Measurements from ENCODE around the gene TMF1.

TMF1 gene

DNA sequence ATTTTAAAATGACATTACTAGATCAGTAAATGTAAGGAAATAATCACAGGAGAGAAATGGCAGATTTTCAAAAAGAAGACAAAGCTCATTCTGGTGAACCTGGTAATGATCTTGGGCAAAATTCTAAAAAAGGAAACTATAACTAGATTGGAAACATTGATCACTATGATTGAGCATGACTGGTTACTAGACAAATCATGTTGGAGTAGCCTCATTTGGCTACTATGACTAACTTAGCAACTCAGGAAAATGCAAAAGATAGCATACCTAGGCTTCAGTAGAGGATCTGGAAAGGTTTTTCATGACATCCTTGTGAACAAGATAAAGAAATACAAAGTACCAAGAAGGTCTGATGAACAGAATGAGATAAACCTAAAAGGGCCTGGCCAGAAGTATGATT is 7.6 kb upstream of the TMF1 start:
- Mint-ChIP-seq H3K27me3 (no peaks in the 10 kb centered on the region), H3K4me3 (no peak overlapping the region)

DNA sequence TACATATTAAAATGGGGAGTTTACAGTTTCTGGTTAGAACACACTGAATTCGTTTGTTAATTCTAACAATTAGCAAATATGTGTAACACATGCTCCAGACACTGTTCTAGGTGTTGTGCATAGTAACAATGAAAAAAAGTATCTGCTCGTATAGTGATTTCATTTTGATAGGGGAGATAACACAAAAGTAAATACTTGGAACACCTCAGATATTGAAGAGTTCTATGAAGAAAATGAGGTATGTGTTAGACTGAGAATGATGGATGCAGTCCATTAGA is 6.8 kb upstream of the TMF1 start:
- ATAC-seq (replicated peaks) (no peak), DNase-seq (no peak)
- Mint-ChIP-seq H3K36me3 (peaks cover 35 to 37% of the 10 kb centered on the region in 2 donors), H3K9me3 (peaks cover 0 to 4% of the 10 kb centered on the region in 2 donors), H3K27me3 (no peaks in the 10 kb centered on the region), H3K4me1 (peaks cover 17 to 19% of the 10 kb centered on the region in 2 donors), H3K27ac (peak overlapping the region; percentile 94), H3K4me3 (peak overlapping the region in 1 of 2 donors; percentile 4)

More for the DNA sequence above, 7.6 kb upstream of the TMF1 start:
- H3K27ac Mint-ChIP-seq: peak overlapping the region; percentile 94
- peaks cover 0 to 4% of the 10 kb centered on the region in 2 donors for H3K9me3 Mint-ChIP-seq
- no peak for ATAC-seq (replicated peaks)
- no peak for DNase-seq
- peaks cover 35 to 40% of the 10 kb centered on the region in 2 donors for H3K36me3 Mint-ChIP-seq
- peaks cover 17 to 19% of the 10 kb centered on the region in 2 donors for H3K4me1 Mint-ChIP-seq

DNA sequence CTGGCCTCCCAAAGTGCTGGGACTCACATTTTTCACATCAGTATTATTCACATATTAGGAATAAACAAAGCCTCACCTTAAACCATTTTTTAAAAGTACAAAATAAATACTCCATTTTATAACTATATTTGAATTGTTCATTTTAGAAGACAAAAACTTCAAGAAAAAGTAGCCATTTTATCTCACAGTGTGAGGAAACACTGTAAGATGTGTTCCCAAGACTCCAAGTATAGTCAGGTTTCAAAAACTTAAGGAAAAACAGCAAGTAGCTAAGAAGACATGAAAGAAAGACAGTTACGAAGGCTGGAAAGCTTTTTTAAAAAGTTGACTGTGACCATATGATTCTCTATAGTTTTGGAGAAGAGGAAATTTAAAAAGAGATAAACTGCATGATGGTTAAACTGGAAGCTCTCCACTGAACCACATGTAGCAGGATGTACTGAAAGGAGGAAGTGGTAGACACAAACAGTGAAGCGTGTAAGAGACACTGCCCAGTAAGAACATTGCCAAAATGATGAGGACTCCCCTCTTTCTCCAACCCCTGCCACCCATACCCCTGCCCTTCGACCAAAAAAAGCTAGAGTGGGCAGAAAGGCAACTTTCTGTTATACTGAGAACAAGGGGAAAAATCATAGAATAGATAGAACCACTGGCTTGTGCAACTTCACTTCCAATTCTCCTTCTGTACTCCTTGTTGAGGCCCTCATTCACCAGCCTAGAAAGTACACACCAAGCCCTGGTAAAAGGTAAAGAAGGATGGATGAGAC is 6.2 kb upstream of the TMF1 start:
- no peaks in the 10 kb centered on the region for H3K27me3 Mint-ChIP-seq
- peaks cover 33% of the 10 kb centered on the region in 2 donors for H3K36me3 Mint-ChIP-seq
- H3K4me3 Mint-ChIP-seq: peak overlapping the region; percentile 4 to 19

DNA sequence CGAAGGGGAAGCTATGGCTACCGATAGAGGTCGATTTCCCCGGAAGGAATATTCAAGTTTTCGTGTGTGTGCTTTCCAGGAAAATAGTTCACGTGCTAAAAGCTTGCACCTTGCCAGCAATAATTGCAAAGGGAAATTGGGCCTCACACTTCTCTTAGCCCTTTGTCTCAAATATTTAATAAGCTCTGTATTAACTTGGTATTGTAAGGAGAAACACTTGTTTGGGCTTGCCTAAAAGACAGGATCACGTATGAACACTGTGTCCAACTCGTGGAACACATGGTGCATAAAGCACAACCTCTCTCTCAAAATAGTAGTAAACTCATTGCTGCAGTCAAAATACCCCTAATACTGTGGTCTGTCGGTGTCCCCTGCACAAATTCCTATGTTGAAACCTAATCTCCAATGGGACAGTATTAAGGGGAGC is 352 bp upstream of the TMF1 start:
- Mint-ChIP-seq H3K27ac (peak overlapping the region; percentile 99), H3K4me3 (peak overlapping the region; percentile 98 to 99), H3K36me3 (peaks cover 20 to 28% of the 10 kb centered on the region in 2 donors), H3K4me1 (peaks cover 22 to 29% of the 10 kb centered on the region in 2 donors), H3K9me3 (no peaks in the 10 kb centered on the region), H3K27me3 (no peaks in the 10 kb centered on the region)
- ATAC-seq (replicated peaks): peak in 1 of 2 donors; percentile 1
- no peak for DNase-seq

More for the DNA sequence above, 6.2 kb upstream of the TMF1 start:
- no peak for DNase-seq
- peaks cover 0 to 4% of the 10 kb centered on the region in 2 donors for H3K9me3 Mint-ChIP-seq
- peak overlapping the region; percentile 94 for H3K27ac Mint-ChIP-seq
- peak; percentile 100 for ATAC-seq (replicated peaks)
- peaks cover 17 to 19% of the 10 kb centered on the region in 2 donors for H3K4me1 Mint-ChIP-seq

DNA sequence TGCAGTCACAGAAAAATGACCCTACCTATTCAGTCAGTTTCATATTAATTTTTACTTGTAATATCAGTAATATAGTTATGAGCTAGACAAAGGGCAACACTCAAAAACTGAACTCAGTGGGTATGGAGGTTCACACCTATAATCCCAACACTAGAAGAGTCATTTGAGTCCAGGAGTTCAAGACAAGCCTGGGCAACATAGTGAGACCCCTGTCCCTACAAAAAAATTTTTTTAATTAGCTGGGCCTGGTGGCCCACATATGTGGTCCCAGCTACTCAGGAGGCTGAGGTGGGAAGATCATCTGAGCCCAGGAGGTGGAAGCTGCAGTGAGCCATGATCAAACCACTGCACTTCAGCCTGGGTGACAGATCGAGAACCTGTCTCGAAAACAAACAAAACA is 3.1 kb downstream of the TMF1 start:
- no peaks in the 10 kb centered on the region for H3K9me3 Mint-ChIP-seq
- H3K27ac Mint-ChIP-seq: no peak overlapping the region
- DNase-seq (no peak), ATAC-seq (replicated peaks) (no peak)
- no peaks in the 10 kb centered on the region for H3K27me3 Mint-ChIP-seq
- H3K36me3 Mint-ChIP-seq: peaks cover 24 to 36% of the 10 kb centered on the region in 2 donors
- H3K4me3 Mint-ChIP-seq: no peak overlapping the region
- H3K4me1 Mint-ChIP-seq: peaks cover 26 to 34% of the 10 kb centered on the region in 2 donors

DNA sequence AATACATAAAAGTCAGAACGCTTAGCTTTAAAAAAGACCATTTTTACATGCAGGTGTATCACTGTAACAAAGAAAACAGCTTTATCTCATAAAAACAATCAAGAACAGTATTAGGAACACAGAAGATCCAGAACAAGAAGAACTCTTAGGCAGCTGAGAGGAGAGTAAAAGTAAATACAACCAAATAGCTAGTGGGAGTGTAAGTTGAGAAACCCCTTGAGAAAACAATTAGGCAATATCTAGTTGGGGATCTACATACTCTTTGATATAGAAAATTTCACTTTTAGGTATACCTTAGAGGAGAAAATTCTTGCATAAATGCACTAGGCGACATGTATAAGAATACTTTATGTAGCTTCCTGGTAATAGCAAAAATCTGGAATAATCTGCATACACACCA is 7.5 kb downstream of the TMF1 start:
- H3K27me3 Mint-ChIP-seq: no peaks in the 10 kb centered on the region
- DNase-seq: no peak
- H3K9me3 Mint-ChIP-seq: no peaks in the 10 kb centered on the region
- no peak overlapping the region for H3K4me3 Mint-ChIP-seq
- peaks cover 31 to 41% of the 10 kb centered on the region in 2 donors for H3K36me3 Mint-ChIP-seq
- no peak for ATAC-seq (replicated peaks)
- H3K4me1 Mint-ChIP-seq: peaks cover 14 to 17% of the 10 kb centered on the region in 2 donors
- no peak overlapping the region for H3K27ac Mint-ChIP-seq

DNA sequence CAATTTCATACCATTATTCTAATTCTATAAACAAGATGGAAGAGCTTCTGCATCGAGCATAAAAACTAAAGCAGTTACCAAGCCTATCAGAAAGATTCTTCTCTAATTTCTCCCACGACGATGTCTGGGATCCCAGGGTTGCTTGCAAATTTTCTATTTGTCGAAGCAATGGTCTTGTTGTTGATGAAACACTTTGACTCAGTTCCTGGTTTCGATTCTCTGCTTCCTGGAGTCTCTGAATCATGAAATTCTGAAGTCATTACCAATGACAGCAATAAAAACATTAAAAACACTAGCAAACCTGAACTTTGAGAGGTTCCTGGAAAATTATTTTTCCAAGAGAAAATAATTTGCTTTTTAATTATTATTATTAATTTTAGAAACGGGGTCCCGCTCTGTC is 18.7 kb downstream of the TMF1 start:
- no peak overlapping the region for H3K27ac Mint-ChIP-seq
- H3K27me3 Mint-ChIP-seq: no peaks in the 10 kb centered on the region
- H3K4me1 Mint-ChIP-seq: no peaks in the 10 kb centered on the region
- H3K4me3 Mint-ChIP-seq: no peak overlapping the region
- H3K9me3 Mint-ChIP-seq: no peaks in the 10 kb centered on the region
- peaks cover 24 to 32% of the 10 kb centered on the region in 2 donors for H3K36me3 Mint-ChIP-seq
- ATAC-seq (replicated peaks) (no peak), DNase-seq (no peak)

DNA sequence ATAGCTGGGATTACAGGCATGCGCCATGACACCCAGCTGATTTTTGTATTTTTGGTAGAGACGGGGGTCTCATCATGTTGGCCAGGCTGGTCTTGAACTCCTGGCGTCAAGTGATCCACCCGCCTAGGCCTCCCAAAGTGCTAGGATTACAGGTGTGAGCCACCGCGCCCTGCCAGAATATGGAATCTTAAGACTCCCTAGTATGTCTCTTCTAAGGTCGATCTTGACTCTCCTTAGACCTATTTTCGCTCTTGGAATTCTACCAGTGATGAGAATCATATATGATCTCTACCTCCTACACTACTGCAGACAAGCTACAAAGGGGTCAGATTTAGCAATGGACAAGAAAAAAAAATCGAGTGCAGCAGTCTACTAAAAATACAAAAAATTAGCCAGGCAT is 19.4 kb downstream of the TMF1 start:
- H3K4me3 Mint-ChIP-seq: no peak overlapping the region
- H3K4me1 Mint-ChIP-seq: no peaks in the 10 kb centered on the region
- no peak for DNase-seq
- no peak for ATAC-seq (replicated peaks)
- H3K9me3 Mint-ChIP-seq: no peaks in the 10 kb centered on the region
- H3K27me3 Mint-ChIP-seq: no peaks in the 10 kb centered on the region
- H3K27ac Mint-ChIP-seq: no peak overlapping the region
- peaks cover 24 to 37% of the 10 kb centered on the region in 2 donors for H3K36me3 Mint-ChIP-seq

DNA sequence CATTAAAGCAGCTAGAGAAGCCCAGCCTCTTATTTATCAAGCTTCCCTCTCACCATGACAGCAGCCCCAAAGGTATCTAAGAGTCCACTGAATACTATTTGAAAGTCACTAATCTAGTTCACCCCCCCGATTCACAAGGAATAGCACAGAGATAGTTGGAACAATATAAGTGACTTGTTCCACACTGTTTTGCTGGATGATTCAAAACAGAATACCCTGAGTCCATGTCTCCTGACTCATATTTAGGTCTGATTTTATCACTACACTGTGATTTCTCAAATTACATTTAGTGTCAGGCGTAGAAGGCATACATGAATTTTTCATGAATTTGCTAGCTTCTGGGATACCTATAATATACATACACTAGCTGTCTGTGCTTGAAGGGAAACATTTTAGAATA is 20.0 kb downstream of the TMF1 start:
- no peaks in the 10 kb centered on the region for H3K9me3 Mint-ChIP-seq
- peaks cover 24 to 39% of the 10 kb centered on the region in 2 donors for H3K36me3 Mint-ChIP-seq
- H3K4me3 Mint-ChIP-seq: no peak overlapping the region
- H3K27me3 Mint-ChIP-seq: no peaks in the 10 kb centered on the region
- no peaks in the 10 kb centered on the region for H3K4me1 Mint-ChIP-seq
- DNase-seq: no peak
- ATAC-seq (replicated peaks): no peak
- H3K27ac Mint-ChIP-seq: no peak overlapping the region

DNA sequence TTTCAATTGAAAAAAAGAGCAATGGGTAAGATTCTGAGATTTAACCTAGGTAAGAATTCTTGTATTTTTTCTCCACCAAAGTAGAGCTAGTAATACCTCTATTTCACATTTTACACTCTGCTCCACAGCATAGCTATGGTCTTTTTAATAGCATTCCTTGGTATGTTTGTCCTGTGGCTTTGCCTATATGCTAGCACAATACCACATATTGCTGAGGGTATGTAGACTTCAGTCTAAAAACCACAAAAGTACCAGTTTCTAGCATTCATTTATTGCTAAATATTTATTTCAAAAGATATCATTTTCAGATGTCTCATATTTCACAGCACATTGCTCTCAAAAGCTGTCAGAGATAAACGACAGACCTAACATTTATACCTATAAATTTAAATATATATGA is 20.5 kb downstream of the TMF1 start:
- H3K27ac Mint-ChIP-seq: no peak overlapping the region
- no peaks in the 10 kb centered on the region for H3K9me3 Mint-ChIP-seq
- no peak overlapping the region for H3K4me3 Mint-ChIP-seq
- no peaks in the 10 kb centered on the region for H3K4me1 Mint-ChIP-seq
- ATAC-seq (replicated peaks): no peak
- H3K27me3 Mint-ChIP-seq: no peaks in the 10 kb centered on the region
- no peak for DNase-seq
- peaks cover 22 to 41% of the 10 kb centered on the region in 2 donors for H3K36me3 Mint-ChIP-seq

DNA sequence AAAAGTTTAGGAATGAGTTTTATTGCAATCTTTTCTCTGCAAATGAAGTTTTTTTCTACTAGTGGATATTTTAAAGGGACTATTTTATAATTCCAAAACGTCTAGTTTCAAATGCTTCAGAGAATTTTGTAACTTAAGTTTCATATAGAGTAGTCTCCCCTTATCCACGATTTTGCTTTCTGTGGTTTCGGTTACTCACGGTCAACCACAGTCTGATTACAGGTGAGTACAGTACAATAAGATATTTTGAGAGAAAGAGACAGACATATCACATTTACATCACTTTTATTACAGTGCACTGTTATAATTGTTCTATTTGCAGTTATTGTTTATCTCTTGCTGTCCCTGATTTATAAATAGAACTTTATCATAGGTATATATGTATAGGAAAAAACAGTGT is 31.3 kb downstream of the TMF1 start:
- no peak for DNase-seq
- peaks cover 0 to 2% of the 10 kb centered on the region in 2 donors for H3K4me1 Mint-ChIP-seq
- no peaks in the 10 kb centered on the region for H3K9me3 Mint-ChIP-seq
- H3K36me3 Mint-ChIP-seq: peaks cover 10 to 25% of the 10 kb centered on the region in 2 donors
- H3K27ac Mint-ChIP-seq: no peak overlapping the region
- ATAC-seq (replicated peaks): no peak
- H3K4me3 Mint-ChIP-seq: no peak overlapping the region
- H3K27me3 Mint-ChIP-seq: no peaks in the 10 kb centered on the region

DNA sequence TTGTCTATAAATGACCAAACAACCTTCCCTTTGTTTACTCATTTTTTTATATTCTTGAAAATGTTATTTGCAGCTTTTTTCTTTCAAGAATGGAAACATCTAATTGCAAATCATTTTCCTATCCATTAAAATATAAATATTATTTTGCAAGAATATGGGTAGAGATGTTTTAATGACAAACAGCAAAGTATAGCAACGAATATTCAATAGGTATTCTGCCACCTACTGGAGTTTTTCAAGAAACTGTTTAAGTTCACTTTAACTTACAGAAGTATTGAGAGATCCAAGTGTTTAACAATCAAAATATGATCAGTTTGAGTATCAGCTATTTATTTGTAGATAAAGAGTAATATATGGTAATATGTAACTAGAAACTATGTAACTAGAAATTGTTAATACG is 31.7 kb downstream of the TMF1 start:
- ATAC-seq (replicated peaks): no peak
- Mint-ChIP-seq H3K36me3 (peaks cover 7 to 21% of the 10 kb centered on the region in 2 donors), H3K9me3 (no peaks in the 10 kb centered on the region), H3K27me3 (no peaks in the 10 kb centered on the region), H3K27ac (no peak overlapping the region), H3K4me1 (peaks cover under 1 to 2% of the 10 kb centered on the region in 2 donors), H3K4me3 (no peak overlapping the region)
- DNase-seq: no peak

DNA sequence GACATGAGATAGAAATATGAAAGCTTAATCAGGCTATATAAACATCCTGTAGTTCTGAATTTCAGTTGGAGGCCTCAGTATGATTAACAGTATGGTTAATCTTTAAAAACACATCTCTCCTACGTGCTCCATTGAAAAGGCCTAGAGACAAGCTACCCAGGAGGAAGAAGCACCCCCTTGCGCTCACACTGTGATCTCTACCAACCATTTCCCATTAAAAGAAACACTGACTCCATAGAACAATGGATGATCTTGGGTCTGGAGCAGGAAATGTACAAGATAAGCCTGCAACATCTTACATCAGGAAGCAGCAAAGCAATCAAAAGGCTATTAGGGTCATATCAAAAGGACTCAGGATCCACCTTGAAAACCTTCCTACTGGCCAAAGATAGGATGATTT is 35.2 kb downstream of the TMF1 start:
- ATAC-seq (replicated peaks): no peak
- Mint-ChIP-seq H3K27me3 (no peaks in the 10 kb centered on the region), H3K4me1 (peaks cover 6 to 19% of the 10 kb centered on the region in 2 donors), H3K27ac (peak overlapping the region; percentile 31), H3K9me3 (no peaks in the 10 kb centered on the region), H3K4me3 (no peak overlapping the region), H3K36me3 (peaks cover 3 to 16% of the 10 kb centered on the region in 2 donors)
- no peak for DNase-seq

DNA sequence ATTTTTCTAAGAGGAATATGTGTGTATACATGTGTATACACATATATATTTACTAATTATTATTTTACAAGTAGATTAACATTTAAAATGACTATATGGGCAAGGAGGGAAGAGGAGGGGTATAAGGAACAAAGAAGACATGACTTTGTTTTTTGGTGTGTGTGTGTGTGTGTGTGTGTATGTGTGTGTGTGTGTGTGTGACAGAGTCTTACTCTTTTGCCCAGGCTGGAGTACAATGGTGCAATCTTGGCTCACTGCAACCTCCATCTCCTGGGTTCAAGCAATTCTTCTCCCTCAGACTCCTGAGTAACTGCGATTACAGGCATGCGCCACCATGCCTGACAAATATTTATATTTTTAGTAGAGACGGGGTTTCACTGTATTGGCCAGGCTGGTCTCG is 36.0 kb downstream of the TMF1 start:
- DNase-seq: no peak
- no peak overlapping the region for H3K27ac Mint-ChIP-seq

DNA sequence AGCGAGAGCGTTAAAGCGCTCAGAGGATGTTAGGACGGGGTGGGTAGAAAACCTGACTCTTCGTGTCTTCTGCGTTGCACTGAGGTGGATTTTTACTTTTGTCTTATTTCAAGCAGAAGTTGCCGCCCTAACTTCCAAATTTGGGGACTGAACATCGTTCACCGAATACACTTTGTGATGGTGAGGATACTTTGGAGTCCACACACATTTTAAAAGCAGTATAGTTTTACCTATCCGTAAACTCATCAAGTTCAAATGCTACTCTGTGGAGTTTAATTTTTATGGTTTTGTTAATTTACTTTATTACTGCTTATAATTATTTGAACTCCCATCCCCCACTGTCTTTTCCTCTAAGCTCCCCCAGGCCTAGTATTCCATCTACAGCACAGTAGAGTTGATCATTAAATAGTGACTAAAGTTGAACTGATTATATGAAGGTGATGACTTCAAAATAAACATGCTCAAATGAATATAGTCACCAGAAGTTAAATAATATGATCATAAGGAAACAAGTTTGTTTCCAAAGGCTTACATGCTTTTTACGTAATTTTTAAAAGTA is 38.0 kb downstream of the TMF1 start:
- H3K4me1 Mint-ChIP-seq: peaks cover 6 to 19% of the 10 kb centered on the region in 2 donors
- no peak for ATAC-seq (replicated peaks)
- H3K9me3 Mint-ChIP-seq: no peaks in the 10 kb centered on the region
- DNase-seq: no peak
- peak overlapping the region; percentile 73 for H3K27ac Mint-ChIP-seq
- peak overlapping the region; percentile 82 to 87 for H3K4me3 Mint-ChIP-seq
- no peaks in the 10 kb centered on the region for H3K27me3 Mint-ChIP-seq
- H3K36me3 Mint-ChIP-seq: peaks cover 3 to 13% of the 10 kb centered on the region in 2 donors

More for the DNA sequence above, 36.0 kb downstream of the TMF1 start:
- peaks cover 6 to 19% of the 10 kb centered on the region in 2 donors for H3K4me1 Mint-ChIP-seq
- peaks cover 3 to 16% of the 10 kb centered on the region in 2 donors for H3K36me3 Mint-ChIP-seq
- H3K27me3 Mint-ChIP-seq: no peaks in the 10 kb centered on the region
- no peak for ATAC-seq (replicated peaks)
- no peak overlapping the region for H3K4me3 Mint-ChIP-seq
- no peaks in the 10 kb centered on the region for H3K9me3 Mint-ChIP-seq
